Measurements from ENCODE around the gene ITPKC.

GRCh38 chr19:40763963-40764362 is 47.1 kb downstream of the ITPKC start:
- TF ChIP-seq CTCF (conservative IDR thresholded peaks at IDR 0.05; ENCODE audit: low read length), result no peak
- no peak for TF ChIP-seq EZH2phosphoT487 (IDR thresholded peaks at IDR 0.05; ENCODE audit: borderline replicate concordance, low read depth, low read length)
